ENCODE measurements around the gene DNAJC12.

GRCh38 chr10:67875340-67876238 is 37.6 kb upstream of the DNAJC12 start:
- no peak for TF ChIP-seq CTCF (conservative IDR thresholded peaks at IDR 0.05; ENCODE audit: low read length)
- TF ChIP-seq EZH2phosphoT487 (IDR thresholded peaks at IDR 0.05; ENCODE audit: borderline replicate concordance): no peak

Data from Loucy (cell line).